Esophagus muscularis mucosa (tissue), 4 donors: ENCODE measurements around the gene TIGAR. TPM values are rescaled to one million over a fixed set of nuclear protein-coding genes. Genes with fewer than 3 reads are reported as not detected.

ENCODE experiments used
- DNase-seq: peaks from one replicate; pipeline ENCODE4 v3.0.0-alpha.2; 2017; ENCODE audit errors: extremely low spot score
- H3K27ac ChIP-seq, 4 donors: fragments of 200-600 bp; sonication (generic); replicated peaks in 1 of 4; 1 replicate in 3 of 4; 2 replicates in 1 of 4; pipeline ENCODE4 v1.5.1; 2016 to 2019; ENCODE audit warnings: mild to moderate bottlenecking in 1 of 4
- H3K27me3 ChIP-seq, 4 donors: fragments of 200-600 bp; sonication (generic); one replicate each; pipeline versions ENCODE4 v1.5.1 to v1.6.0; 2016 to 2019
- H3K36me3 ChIP-seq, 4 donors: fragments of 200-600 bp; sonication (generic); one replicate each; pipeline ENCODE4 v1.5.1; 2016 to 2019
- H3K4me1 ChIP-seq, 4 donors: fragments of 200-600 bp; sonication (generic); one replicate each; pipeline ENCODE4 v1.5.1; 2016 to 2019
- H3K4me3 ChIP-seq, 4 donors: fragments of 200-600 bp; sonication (generic); 1 replicate in 2 of 4; 2 replicates in 2 of 4; pipeline ENCODE4 v1.5.1; 2016 to 2019; ENCODE audit warnings: mild to moderate bottlenecking in 4 of 4, moderate library complexity in 1 of 4
- H3K9me3 ChIP-seq, 4 donors: fragments of 200-600 bp; sonication (generic); 1 replicate in 3 of 4; 2 replicates in 1 of 4; pipeline ENCODE4 v1.5.1; 2016 to 2019
- CTCF ChIP-seq, 3 experiments: fragments of 200-600 bp in 2 of 3; fragments of 450-650 bp in 1 of 3; sonication (generic) in 2 of 3; IDR thresholded peaks; one replicate each; pipeline ENCODE4 v1.5.1; 2017 to 2019; ENCODE audit warnings: antibody characterized with exemption in 3 of 3, mild to moderate bottlenecking in 2 of 3, moderate library complexity in 1 of 3
- EP300 ChIP-seq: sonication (generic); formaldehyde crosslinking; IDR thresholded peaks from one replicate; pipeline ENCODE4 v1.6.1; 2017; ENCODE audit warnings: antibody characterized with exemption
- POLR2A ChIP-seq: fragments of 450-650 bp; IDR thresholded peaks from one replicate; pipeline ENCODE4 v1.6.1; 2017; ENCODE audit warnings: antibody characterized with exemption, moderate library complexity, mild to moderate bottlenecking, low read depth
- POLR2AphosphoS5 ChIP-seq, 2 donors: sonication (generic); formaldehyde crosslinking; IDR thresholded peaks; one replicate each; pipeline ENCODE4 v1.6.1; 2017; ENCODE audit warnings: antibody characterized with exemption in 2 of 2
- WGBS: methylation state at CpG from one replicate; pipeline ENCODE4 v1.1.5; 2018; 5-methylcytosine and 5-hydroxymethylcytosine counted together
- intact Hi-C: fragments of 100-400 bp; cut with DNase I; formaldehyde crosslinking; loops from one replicate; pipeline ENCODE4 v1.15.1; 2023
- total RNA-seq, 4 donors: library from RNA; depleted of rRNA; stranded (reverse); fragments of >200 nt; gene quantifications; one replicate each; pipeline versions ENCODE4 v1.1.0 to v1.2.1, GENCODE V29; 2016

Gene TIGAR
- total RNA-seq, 4 donors from 2014 or later, result 6.6 to 7.6 (median 7.4) TPM

GRCh38 chr12:4279198-4279690 is 41.8 kb upstream of the TIGAR start:
- Histone ChIP-seq H3K27ac (peak overlapping the region; percentile 26 to 98 (median 84)), H3K4me1 (peaks cover 64 to 85% (median 85%) of the 10 kb centered on the region in 4 donors), H3K36me3 (peaks cover 6 to 68% (median 59%) of the 10 kb centered on the region in 4 donors), H3K4me3 (no peak overlapping the region), H3K9me3 (no peaks in the 10 kb centered on the region), H3K27me3 (no peaks in the 10 kb centered on the region)
- peak; percentile 81 for DNase-seq
- no peak for TF ChIP-seq CTCF (IDR thresholded peaks at IDR 0.05)
- no peak for TF ChIP-seq POLR2A
- no peak for TF ChIP-seq EP300
- intact Hi-C loops, result loop anchor here (2.0 to 5.0 kb wide), 2 partner anchors 282 to 407 kb away; partner anchors contain the start of gene PARP11
- WGBS, result 60% methylated on average over 10 of the region's 10 CpGs

- no peak for TF ChIP-seq EP300
- TF ChIP-seq POLR2A, result no peak
- TF ChIP-seq POLR2AphosphoS5 (IDR thresholded peaks at IDR 0.05), result peak in 1 of 2 donors; percentile 3
- H3K27ac ChIP-seq, result peak overlapping the region; percentile 70 to 98 (median 84)
These were observed 40.5 kb upstream of the TIGAR start for GRCh38 chr12:4280351-4281163.

GRCh38 chr12:4281173-4281654 is 39.8 kb upstream of the TIGAR start:
- Histone ChIP-seq H3K27ac (peak overlapping the region; percentile 70 to 98 (median 84)), H3K4me1 (peaks cover 64 to 91% (median 85%) of the 10 kb centered on the region in 4 donors), H3K36me3 (peaks cover 6 to 88% (median 75%) of the 10 kb centered on the region in 4 donors), H3K4me3 (peak overlapping the region in 2 of 4 donors; percentile 21 to 26), H3K27me3 (no peaks in the 10 kb centered on the region), H3K9me3 (no peaks in the 10 kb centered on the region)
- intact Hi-C loops, result no loop called here
- 71% methylated on average over 16 of the region's 16 CpGs for whole genome bisulfite sequencing
- DNase-seq, result peak; percentile 87
- TF ChIP-seq POLR2AphosphoS5 (IDR thresholded peaks at IDR 0.05), result no peak
- no peak for TF ChIP-seq EP300
- TF ChIP-seq POLR2A, result no peak
- no peak for TF ChIP-seq CTCF (IDR thresholded peaks at IDR 0.05)

More at GRCh38 chr12:4280351-4281163, 40.5 kb upstream of the TIGAR start:
- no peaks in the 10 kb centered on the region for H3K9me3 ChIP-seq
- peak; percentile 86 for DNase-seq
- H3K4me1 ChIP-seq, result peaks cover 64 to 89% (median 87%) of the 10 kb centered on the region in 4 donors
- intact Hi-C loops, result no loop called here
- 26% methylated on average over 12 of the region's 15 CpGs for WGBS
- no peaks in the 10 kb centered on the region for H3K27me3 ChIP-seq
- H3K4me3 ChIP-seq, result peak overlapping the region in 2 of 4 donors; percentile 21 to 26
- peaks cover 6 to 81% (median 71%) of the 10 kb centered on the region in 4 donors for H3K36me3 ChIP-seq

DNA sequence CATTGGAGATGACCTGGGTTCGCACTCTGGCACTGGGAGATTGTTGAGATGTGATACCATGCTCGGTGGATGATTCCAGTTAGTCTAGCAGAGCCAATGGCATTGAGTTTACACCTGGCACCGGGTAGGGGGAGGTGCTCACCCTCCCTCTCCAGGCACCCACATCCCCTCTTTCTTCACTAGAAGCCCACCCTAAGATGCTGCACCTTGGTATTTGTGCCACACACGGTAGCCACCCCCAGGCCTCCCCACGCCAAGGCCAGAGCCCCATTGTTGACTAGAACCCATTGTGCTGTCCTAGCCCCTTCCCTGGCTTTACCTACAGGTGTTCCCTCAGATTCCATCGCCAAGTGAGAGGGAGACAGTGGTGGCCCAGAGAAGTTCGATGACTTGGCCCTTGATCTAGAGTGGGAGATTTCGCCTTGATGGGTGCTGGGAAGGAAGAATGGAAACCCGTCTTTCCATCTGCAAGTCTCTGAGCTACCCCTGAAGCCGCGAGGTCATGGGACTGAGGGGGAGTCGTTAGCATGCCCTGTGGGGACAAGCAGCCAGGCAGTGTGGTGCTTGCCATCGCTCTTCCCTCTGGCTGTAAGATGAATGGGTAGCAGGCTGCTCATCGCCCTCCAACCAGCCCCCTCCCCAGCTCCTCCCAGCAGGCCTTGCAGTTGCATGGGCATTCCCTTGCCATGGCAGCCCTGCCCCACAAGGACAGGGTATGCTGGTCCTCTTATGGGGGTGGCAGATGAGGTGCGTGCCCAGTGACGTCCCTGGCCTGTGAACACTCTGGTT is 38.7 kb upstream of the TIGAR start:
- Histone ChIP-seq H3K9me3 (no peaks in the 10 kb centered on the region), H3K27ac (peak overlapping the region in 3 of 4 donors; percentile 70 to 98 (median 93)), H3K4me1 (peaks cover 66 to 91% (median 85%) of the 10 kb centered on the region in 4 donors), H3K27me3 (no peaks in the 10 kb centered on the region), H3K36me3 (peaks cover 6 to 94% (median 81%) of the 10 kb centered on the region in 4 donors), H3K4me3 (no peak overlapping the region)
- WGBS, result 86% methylated on average over 14 of the region's 16 CpGs
- DNase-seq, result peak; percentile 64
- TF ChIP-seq POLR2AphosphoS5 (IDR thresholded peaks at IDR 0.05) (no peak), POLR2A (no peak), CTCF (IDR thresholded peaks at IDR 0.05) (no peak), EP300 (no peak)
- intact Hi-C loops, result no loop called here
